GM21737 (cell line): ENCODE measurements around the gene SLC25A29.

Source experiments
- ATAC-seq: cut with Tn5 transposase; IDR thresholded peaks from one replicate; pipeline ENCODE4 v1.9.1; 2021; ENCODE audit warnings: mild to moderate bottlenecking, moderate library complexity; ENCODE audit not compliant: unreplicated experiment

SLC25A29 gene

GRCh38 chr14:100246809-100247428, 59.3 kb downstream of the SLC25A29 start:
- no peak for ATAC-seq

- no peak for ATAC-seq
These were observed 63.2 kb downstream of the SLC25A29 start for GRCh38 chr14:100243020-100243419.

GRCh38 chr14:100241279-100241678, 65.0 kb downstream of the SLC25A29 start:
- no peak for ATAC-seq
